ENCODE measurements around the gene KRT79.
A peak's percentile ranks its signal among the peaks of the same experiment; 100 is the strongest.
"Not testable (repeated sequence)": the region's sequence is repeated elsewhere in the genome, so short reads cannot be mapped to it uniquely, and the experiment has no call there.

Gene KRT79

DNA sequence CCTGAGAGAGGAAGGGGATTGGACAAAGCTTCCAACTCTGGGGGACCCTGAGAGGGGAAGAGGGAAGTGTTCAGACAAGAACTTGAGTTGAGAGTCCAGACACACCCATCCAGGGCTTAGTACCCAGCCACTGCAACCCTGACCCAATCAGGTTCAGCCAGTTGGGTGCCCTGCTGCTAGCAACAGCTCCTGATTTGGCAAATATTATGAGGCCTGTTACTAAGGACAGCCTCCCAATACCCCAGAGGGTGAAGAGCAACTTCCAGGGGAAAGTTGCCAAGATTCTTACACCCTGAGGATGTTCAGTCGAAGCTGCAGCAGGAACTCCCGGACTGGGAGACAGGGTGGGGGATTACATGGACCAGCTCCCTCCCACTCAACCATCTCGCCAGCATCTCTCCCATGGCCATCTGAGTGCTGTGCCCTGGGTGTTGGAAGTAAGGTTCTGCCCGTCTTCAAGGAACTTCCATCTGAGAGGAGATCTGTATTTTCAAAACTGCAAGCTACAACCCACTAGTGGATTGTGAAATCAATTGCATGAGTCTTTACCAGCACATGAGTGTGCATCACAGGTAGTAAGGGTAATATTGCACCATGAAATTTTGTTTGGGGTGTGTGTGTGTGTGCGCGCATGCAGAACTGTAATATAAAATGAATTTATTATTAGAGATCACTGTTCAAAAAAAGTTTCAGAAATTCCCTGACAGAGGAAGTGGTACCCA, 26.2 kb upstream of the KRT79 start:
- peak; percentile 53 to 84 (median 67) for DNase-seq

GRCh38 chr12:52857500-52857899, 23.4 kb upstream of the KRT79 start:
- no peak for DNase-seq

DNA sequence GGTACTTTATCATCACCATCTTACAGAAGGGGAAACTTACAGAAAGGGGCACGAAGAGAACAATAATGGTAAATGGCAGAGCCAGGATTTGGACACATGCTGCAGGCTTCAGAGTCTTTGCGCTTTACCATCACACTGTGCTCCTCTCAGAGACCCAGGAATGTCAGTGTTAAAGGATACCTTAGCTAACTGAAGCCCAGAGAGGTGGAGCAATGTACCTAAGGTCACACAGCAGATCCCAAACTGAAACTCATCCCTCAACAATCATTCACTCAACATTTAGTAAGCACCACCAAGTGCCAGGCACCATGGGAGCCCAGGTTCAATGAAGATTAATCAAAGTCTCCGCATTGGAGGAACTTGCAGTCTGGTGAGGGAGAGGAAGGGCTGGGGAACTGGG, 22.7 kb upstream of the KRT79 start:
- no peak for DNase-seq

DNA sequence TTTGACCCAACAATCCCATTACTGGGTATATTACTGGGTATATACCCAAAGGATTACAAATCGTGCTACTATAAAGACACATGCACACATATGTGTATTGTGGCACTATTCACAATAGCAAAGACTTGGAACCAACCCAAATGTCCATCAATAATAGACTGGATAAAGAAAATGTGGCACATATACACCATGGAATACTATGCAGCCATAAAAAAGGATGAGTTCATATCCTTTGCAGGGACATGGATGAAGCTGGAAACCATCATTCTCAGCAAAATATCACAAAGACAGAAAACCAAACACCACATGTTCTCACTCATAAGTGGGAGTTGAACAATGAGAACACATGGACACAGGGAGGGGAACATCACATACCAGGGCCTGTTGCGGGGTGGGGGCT, 22.0 kb upstream of the KRT79 start:
- not testable (repeated sequence) for DNase-seq

- DNase-seq = no peak
These were observed 17.7 kb upstream of the KRT79 start for GRCh38 chr12:52851787-52852186.

- DNase-seq = no peak
These were observed 16.6 kb upstream of the KRT79 start for GRCh38 chr12:52850681-52851080.

GRCh38 chr12:52849511-52849910, 15.4 kb upstream of the KRT79 start:
- no peak for DNase-seq

GRCh38 chr12:52848661-52849255, 14.6 kb upstream of the KRT79 start, which contains the start of gene KRT78:
Gene KRT78, minus strand, starts transcription at chr12:52848994. Its CDS starts 64 bp downstream, at chr12:52848930.
- DNase-seq = no peak

- peak; percentile 76 to 85 (median 82) for DNase-seq
These were observed 13.4 kb upstream of the KRT79 start for GRCh38 chr12:52847335-52848102.

- peak in 3 of 4 experiments; percentile 37 to 49 (median 38) for DNase-seq
These were observed 12.4 kb upstream of the KRT79 start for GRCh38 chr12:52846356-52846970.

DNA sequence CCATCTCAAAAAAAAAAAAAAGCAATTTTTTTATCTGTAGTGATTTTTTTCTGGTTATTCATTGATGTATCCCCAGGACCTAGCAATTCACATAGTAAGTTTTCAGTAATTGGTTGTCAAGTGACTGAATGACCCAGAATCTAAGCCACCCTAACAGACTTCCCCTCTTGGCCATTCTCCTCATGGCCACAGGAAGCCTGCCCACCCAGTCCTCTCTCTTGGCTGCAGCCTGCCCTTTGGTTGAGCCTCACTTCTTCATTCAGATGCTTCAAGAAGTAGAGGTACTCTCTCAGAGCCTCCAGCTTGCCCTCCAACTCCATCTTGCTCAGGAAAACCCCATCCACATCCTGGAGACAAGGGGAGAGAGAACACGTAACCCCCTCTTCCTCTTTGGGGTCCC, 11.8 kb upstream of the KRT79 start:
- DNase-seq = peak in 3 of 4 experiments; percentile 60 to 65 (median 63)

DNA sequence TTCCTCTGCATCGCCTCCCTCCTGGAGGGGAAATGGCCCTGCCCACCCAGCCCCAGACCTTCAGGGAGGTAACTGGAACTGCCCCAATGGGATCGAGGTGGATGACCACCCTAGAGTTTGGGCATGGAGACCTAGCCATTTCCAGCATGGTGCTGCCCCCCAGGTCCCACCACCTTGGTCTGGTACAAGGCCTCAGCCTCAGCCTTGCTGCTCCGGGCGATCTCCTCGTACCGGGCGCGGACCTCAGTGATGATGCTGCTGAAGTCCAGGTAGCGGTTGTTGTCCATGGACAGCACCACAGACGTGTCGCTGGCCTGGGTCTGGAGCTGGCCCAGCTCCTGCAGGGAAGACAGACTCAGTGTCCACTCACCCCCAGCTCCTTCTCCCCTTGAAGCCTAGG, 10.3 kb upstream of the KRT79 start:
- DNase-seq = no peak

GRCh38 chr12:52839436-52840105, 5.5 kb upstream of the KRT79 start:
- no peak for DNase-seq

DNA sequence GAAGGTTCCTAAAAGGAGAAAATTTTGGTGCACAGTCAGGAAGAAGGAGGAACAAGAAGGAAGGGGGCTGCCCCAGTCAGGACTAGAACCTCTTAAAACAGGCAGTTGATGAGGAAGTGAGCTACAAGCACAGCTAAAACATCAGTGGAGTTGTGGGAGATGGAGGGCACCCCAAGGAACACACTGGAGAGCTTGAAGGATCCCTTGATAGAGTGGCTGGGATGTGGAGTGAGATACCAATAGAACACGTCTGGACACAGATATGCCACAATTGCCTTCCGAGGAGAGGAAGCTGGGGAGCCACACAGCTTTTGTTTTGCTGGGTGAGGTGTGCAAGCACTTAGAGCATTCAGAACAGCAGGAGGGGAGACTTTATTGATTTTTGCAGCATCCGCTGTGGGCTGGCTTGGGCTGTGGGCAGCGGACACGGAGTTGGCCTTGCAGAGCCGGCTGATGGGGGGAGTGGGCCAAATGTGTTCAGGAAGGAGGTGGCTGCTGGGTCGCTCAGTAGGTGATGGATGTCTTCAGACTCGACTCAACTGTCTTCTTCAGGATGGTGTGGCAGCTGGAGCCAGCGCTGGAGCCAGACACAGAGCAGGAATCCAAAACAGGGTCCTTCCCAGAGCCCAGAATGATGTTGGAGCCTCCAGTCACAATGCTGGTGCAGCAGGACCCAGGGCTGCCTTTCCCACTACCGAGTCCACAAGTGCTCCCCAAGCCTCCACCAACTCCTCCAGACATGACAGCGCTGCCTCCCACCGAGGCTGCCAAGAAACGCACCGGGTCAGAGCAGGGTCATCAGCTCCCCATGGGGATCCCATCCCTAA, 4.7 kb upstream of the KRT79 start:
- DNase-seq = peak; percentile 56 to 74 (median 71)

- DNase-seq = peak in 1 of 4 experiments; percentile 20
These were observed 3.9 kb upstream of the KRT79 start for GRCh38 chr12:52837781-52838608.

GRCh38 chr12:52837413-52837741, 3.3 kb upstream of the KRT79 start:
- DNase-seq = peak; percentile 62 to 82 (median 76)

- no peak for DNase-seq
These were observed 2.6 kb upstream of the KRT79 start for GRCh38 chr12:52836491-52837412.

- DNase-seq = peak; percentile 82 to 91 (median 90)
These were observed 1.9 kb upstream of the KRT79 start for GRCh38 chr12:52836042-52836466.

DNA sequence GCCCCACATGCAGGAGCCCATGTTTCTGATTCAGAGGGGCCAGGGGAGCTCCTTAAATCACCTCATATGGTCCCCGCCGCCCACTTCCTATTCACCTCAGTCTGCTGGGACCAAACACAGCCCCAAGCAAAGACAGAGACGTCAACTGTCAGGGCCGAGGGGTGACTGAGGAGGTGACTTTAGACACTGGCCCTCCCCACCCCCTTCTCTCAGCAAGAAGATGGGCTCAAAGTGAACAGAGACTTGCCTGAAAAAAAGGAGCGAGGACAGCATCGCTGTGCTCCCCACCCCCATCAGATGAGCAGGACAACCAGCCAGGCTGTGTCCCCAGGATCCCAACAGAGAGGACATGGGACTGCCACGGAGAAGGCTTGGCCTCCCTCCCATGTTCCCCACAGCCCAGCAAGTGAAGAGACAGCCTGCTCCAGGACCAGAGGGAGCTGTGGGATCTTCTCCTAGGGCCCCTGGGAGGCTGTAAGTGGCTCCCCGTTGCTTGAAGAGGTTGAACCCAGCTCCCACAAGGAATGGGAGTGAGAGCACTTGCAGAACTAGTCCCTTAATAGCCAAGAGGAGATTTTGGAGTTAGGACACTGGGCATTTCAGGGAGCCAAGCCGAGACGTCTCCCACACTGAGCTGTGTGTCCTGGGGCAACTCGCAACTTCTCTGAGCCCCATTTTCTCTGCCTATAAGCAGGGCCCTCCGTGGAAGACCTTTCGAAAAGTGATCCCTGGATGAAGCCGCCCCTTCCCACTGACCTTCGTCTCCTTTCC, 1.3 kb upstream of the KRT79 start:
- DNase-seq = peak in 1 of 4 experiments; percentile 24
